GM21360 (cell line): ENCODE measurements around the gene EIF3L.

Source experiments
- ATAC-seq: cut with Tn5 transposase; IDR thresholded peaks from one replicate; pipeline ENCODE4 v1.9.1; 2021; ENCODE audit warnings: mild to moderate bottlenecking, moderate library complexity; ENCODE audit not compliant: unreplicated experiment

The EIF3L gene

DNA sequence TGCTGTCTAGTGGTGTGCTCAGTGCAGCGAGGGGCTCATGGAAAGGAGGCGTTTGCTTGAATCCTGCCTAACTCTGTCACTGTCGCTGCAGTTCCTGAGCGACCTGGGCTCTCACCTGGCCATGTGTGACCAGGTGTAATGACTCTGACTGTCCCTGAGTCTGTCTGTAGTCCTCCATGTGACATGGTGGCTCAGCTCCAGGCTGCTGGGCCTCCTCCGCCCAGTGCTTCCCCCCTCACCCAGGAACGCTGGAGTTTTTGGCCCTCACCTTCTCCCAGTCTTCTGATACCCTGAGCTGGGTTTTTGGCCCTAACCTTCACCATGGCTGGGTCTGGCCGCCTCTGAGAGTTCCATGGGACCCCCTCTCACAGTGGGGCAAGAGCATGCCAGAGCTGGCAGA lies 77.1 kb downstream of the EIF3L start:
- no peak for ATAC-seq

DNA sequence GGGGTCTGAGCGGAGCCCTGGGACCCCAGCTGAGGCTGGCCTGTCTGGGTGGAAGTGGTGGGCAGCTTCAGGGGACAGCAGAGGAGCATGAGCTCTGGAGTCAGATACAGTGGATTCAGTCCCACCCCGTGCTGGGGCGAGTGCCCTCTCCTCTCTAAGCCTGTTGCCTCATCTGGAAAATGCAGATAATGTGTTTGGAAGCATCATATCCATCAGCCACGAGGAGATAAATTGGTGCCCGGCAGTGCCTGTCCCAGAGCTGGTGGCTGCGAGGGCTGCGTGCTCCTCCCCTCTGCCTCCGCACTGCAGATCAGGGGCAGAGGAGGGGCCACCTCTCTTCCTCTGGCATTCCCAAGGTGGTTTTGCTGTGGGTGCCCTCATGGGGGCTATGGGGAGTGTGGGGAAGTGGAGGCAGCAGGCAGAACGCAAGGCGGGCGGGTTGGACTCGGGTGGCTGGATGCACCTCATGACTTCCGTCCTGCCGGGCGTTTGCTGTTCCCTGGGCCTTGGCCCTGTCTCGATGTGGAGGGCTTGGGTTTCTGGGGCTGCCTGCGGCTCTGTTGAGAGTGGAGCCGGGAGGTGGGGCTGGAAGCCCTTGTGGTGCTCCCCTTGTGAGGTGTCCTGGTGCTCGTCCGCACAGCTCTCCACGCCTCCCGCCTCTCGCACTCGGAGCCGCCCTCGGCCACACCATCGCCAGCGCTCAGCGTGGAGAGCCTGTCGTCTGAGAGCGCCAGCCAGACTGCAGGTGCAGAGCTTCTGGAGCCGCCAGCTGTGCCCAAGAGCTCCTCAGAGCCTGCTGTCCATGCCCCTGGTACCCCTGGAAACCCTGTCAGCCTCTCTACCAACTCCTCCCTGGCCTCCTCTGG lies 77.8 kb downstream of the EIF3L start:
- ATAC-seq: no peak

- no peak for ATAC-seq
These were observed 78.4 kb downstream of the EIF3L start for GRCh38 chr22:37927637-37927936.

GRCh38 chr22:37929390-37929789 lies 80.2 kb downstream of the EIF3L start:
- ATAC-seq: no peak

- ATAC-seq: no peak
These were observed 81.2 kb downstream of the EIF3L start for GRCh38 chr22:37930270-37930951.

GRCh38 chr22:37930952-37931440 lies 81.8 kb downstream of the EIF3L start:
- ATAC-seq: no peak

- no peak for ATAC-seq
These were observed 82.7 kb downstream of the EIF3L start for GRCh38 chr22:37931893-37932389.

- no peak for ATAC-seq
These were observed 83.2 kb downstream of the EIF3L start for GRCh38 chr22:37932401-37932800.

DNA sequence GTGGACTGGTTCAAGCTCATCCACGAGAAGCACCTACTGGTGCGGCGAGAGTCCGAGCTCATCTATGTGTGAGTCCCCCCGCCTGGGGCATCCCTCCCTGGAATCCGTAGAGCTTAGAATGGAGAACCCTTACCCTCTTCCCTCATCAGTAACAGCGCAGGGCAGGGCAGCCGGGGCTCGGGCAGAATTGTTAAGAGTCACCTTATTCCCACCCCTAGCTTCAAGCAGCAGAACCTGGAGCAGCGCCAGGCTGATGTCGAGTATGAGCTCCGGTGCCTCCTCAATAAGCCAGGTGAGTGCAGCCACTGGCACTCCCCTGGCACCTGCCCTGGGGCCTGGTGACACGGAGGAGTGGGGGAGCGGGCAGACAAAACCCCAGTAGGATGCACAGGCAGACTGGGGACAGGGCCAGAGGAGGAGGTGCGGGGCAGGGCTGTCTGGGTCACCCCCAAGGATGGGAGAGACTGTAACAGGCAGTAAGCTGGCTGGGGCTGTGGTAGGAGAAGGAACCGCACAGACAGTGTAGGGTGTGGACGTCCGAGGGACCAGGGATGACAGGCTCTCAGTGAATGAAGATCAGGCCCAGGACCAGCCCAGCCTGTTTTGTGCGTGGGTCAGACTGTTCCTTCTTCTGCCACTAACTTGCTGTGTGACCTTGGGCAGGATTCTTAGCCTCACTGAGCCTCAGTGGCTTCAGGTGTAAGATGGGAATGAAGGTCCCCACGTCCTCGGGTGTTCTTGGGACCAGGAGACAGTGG lies 83.8 kb downstream of the EIF3L start:
- no peak for ATAC-seq

DNA sequence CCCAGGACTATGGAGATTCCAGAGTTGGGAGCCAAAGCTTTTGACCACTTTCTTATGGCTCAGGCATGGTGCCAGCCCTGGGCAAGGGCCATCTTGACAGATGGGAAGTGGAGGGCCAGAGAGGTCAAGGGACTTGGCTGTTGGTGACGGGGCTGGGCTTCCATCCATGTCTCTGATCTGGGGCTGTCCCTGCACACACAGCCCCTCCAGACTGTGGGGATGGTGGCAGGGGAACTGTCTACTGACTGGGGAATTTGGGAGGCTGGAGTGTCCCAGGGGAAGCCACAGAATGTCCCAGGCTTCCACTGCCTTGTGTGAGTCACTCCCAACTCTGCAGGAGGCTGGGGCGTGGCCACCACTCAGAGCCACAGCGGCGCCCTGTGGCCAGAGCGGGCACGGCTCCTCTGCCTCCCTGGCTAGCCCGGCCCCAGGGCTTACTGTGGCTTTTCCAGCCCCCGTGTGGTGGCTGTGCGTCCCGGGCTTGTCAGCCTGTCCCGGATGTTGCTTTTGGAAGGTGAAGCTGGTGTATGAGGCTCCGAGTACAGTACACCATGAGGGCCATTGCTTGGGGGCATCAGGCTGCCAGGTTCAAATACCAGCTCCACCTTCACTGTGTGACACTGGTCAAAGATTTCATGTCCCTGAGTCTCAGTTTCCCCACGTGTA lies 84.6 kb downstream of the EIF3L start:
- ATAC-seq: peak; percentile 64
